Cardiac muscle cell (in vitro differentiated cells and primary cell): ENCODE results near the gene ATP9B. TPM values are rescaled to one million over a fixed set of nuclear protein-coding genes. Genes with fewer than 3 reads are reported as not detected.

Experiments
- DNase-seq, 2 donors: peaks; one replicate each; pipeline versions ENCODE4 v3.0.0 to v3.0.0-alpha.2; 2010 to 2017; ENCODE audit warnings: low read depth in 1 of 2, low spot score in 1 of 2
- H3K27ac ChIP-seq: fragments of 200-600 bp; sonication (generic); 2 replicates; pipeline ENCODE4 v1.5.1; 2016
- H3K27me3 ChIP-seq: fragments of 200-600 bp; sonication (generic); 2 replicates; pipeline ENCODE4 v1.6.0; 2016; ENCODE audit warnings: control low read depth
- H3K36me3 ChIP-seq: fragments of 200-600 bp; sonication (generic); 2 replicates; pipeline ENCODE4 v1.5.1; 2016; ENCODE audit warnings: control low read depth
- H3K4me1 ChIP-seq: fragments of 200-600 bp; sonication (generic); 2 replicates; pipeline ENCODE4 v1.8.1; 2017; ENCODE audit warnings: low read depth, mild to moderate bottlenecking, mixed run types
- H3K4me3 ChIP-seq: fragments of 200-600 bp; sonication (generic); 2 replicates; pipeline ENCODE4 v1.5.1; 2016; ENCODE audit warnings: mild to moderate bottlenecking
- H3K9me3 ChIP-seq: fragments of 200-600 bp; sonication (generic); 2 replicates; pipeline ENCODE4 v1.5.1; 2017; ENCODE audit warnings: low read depth, mild to moderate bottlenecking, control low read depth
- polyA plus RNA-seq: library from polyadenylated mRNA; unstranded; fragments of >200 nt; fragmentation: Nextera tagmentation; extraction: Ambion mirVana; gene quantifications from 2 replicates; pipeline ENCODE4 v1.2.1, GENCODE V29; 2016
- total RNA-seq: library from RNA; depleted of rRNA; stranded (reverse); fragments of >200 nt; gene quantifications from 2 replicates; pipeline ENCODE4 v1.2.3, GENCODE V29; 2016
- TF ChIP-seq, protein P1 (sequence below): IDR thresholded peaks from 2 replicates; pipeline ENCODE4 v1.5.1; 2012; ENCODE audit warnings: low read depth, mild to moderate bottlenecking, low read length

ATP9B gene
- total and polyA plus RNA-seq, 2 experiments from 2014 or later = 14.1 to 14.2 TPM

- TF ChIP-seq, protein P1, sequence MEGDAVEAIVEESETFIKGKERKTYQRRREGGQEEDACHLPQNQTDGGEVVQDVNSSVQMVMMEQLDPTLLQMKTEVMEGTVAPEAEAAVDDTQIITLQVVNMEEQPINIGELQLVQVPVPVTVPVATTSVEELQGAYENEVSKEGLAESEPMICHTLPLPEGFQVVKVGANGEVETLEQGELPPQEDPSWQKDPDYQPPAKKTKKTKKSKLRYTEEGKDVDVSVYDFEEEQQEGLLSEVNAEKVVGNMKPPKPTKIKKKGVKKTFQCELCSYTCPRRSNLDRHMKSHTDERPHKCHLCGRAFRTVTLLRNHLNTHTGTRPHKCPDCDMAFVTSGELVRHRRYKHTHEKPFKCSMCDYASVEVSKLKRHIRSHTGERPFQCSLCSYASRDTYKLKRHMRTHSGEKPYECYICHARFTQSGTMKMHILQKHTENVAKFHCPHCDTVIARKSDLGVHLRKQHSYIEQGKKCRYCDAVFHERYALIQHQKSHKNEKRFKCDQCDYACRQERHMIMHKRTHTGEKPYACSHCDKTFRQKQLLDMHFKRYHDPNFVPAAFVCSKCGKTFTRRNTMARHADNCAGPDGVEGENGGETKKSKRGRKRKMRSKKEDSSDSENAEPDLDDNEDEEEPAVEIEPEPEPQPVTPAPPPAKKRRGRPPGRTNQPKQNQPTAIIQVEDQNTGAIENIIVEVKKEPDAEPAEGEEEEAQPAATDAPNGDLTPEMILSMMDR = no peak
- no peak for DNase-seq
- no peaks in the 10 kb centered on the region for H3K9me3 ChIP-seq
- no peaks in the 10 kb centered on the region for H3K36me3 ChIP-seq
- no peaks in the 10 kb centered on the region for H3K27me3 ChIP-seq
- H3K4me3 ChIP-seq = no peak overlapping the region
- H3K27ac ChIP-seq = no peak overlapping the region
- no peaks in the 10 kb centered on the region for H3K4me1 ChIP-seq
Observed at GRCh38 chr18:79048245-79048632, 21.0 kb upstream of the ATP9B start.

- Histone ChIP-seq H3K4me1 (no peaks in the 10 kb centered on the region), H3K27ac (no peak overlapping the region), H3K27me3 (no peaks in the 10 kb centered on the region), H3K9me3 (no peaks in the 10 kb centered on the region), H3K4me3 (no peak overlapping the region), H3K36me3 (no peaks in the 10 kb centered on the region)
- TF ChIP-seq, protein P1 = no peak
- DNase-seq = no peak
Observed at GRCh38 chr18:79049506-79049905, 19.7 kb upstream of the ATP9B start.

DNA sequence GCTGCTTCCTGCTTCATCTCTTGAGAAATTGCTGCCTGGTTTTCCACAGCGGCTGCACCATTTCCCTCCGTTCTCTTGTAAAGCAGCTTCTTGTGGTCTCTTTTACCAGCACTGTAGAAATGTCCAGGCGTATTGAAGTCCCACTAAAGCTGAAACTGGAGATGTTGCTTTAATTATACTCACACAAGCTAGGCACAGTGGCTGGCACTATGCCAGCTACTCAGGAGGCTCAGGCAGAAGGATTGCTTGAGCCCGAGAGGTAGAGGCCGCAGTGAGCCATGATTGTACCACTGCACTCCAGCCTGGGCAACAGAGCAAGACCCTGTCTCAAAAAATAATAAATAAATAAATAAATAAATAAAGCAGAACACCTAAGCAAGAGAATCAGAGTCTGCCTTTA is 19.2 kb upstream of the ATP9B start:
- Histone ChIP-seq H3K4me1 (no peaks in the 10 kb centered on the region), H3K4me3 (no peak overlapping the region), H3K9me3 (no peaks in the 10 kb centered on the region), H3K36me3 (no peaks in the 10 kb centered on the region), H3K27ac (no peak overlapping the region), H3K27me3 (no peaks in the 10 kb centered on the region)
- no peak for DNase-seq
- TF ChIP-seq, protein P1 = no peak

DNA sequence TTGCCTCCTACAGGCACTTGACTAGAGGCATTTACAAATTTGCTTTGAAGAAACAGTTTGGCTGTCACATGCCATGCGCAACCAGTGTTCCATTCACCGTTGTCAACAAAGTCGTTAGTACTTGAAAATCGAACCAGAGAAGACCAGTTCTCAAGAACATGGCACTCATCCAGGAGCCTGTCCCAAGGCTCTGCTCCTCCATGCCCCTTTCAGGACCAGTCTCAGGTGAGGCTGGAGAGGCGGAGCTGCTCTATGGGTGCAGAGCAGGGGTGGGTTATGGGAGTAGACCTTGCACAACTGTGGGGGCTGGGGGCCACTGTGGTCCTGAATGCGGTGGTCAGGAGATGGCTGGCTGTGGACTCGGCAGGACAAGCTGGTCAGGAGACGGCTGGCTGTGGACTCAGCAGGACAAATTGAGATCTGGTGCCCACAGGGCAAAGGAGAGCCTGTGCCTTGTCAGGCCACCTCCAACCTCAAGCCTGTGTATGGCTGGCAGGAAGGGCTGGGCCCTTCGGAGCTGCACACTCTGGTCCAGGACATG is 12.3 kb upstream of the ATP9B start:
- H3K9me3 ChIP-seq = no peaks in the 10 kb centered on the region
- no peaks in the 10 kb centered on the region for H3K27me3 ChIP-seq
- TF ChIP-seq, protein P1 = no peak
- H3K36me3 ChIP-seq = no peaks in the 10 kb centered on the region
- no peak overlapping the region for H3K4me3 ChIP-seq
- H3K27ac ChIP-seq = no peak overlapping the region
- H3K4me1 ChIP-seq = no peaks in the 10 kb centered on the region
- no peak for DNase-seq

GRCh38 chr18:79058007-79058406 is 11.2 kb upstream of the ATP9B start:
- H3K9me3 ChIP-seq = no peaks in the 10 kb centered on the region
- H3K4me3 ChIP-seq = no peak overlapping the region
- no peak overlapping the region for H3K27ac ChIP-seq
- H3K4me1 ChIP-seq = no peaks in the 10 kb centered on the region
- no peaks in the 10 kb centered on the region for H3K27me3 ChIP-seq
- no peak for DNase-seq
- TF ChIP-seq, protein P1 = no peak
- H3K36me3 ChIP-seq = no peaks in the 10 kb centered on the region

- no peak overlapping the region for H3K27ac ChIP-seq
- TF ChIP-seq, protein P1 = no peak
Observed at GRCh38 chr18:79062806-79063205, 6.4 kb upstream of the ATP9B start.

More at GRCh38 chr18:79062806-79063205, 6.4 kb upstream of the ATP9B start:
- H3K9me3 ChIP-seq = no peaks in the 10 kb centered on the region
- DNase-seq = no peak
- H3K4me1 ChIP-seq = no peaks in the 10 kb centered on the region
- H3K36me3 ChIP-seq = no peaks in the 10 kb centered on the region
- no peaks in the 10 kb centered on the region for H3K27me3 ChIP-seq
- H3K4me3 ChIP-seq = no peak overlapping the region
